NOMO-1 treated with DMSO at 0.1 percent for 48 hours (cell line): ENCODE results near the gene CACNA2D1.
A peak's percentile ranks its signal among the peaks of the same experiment; 100 is the strongest.

Experiments used
- DNase-seq: peaks from one replicate; lab custom pipeline; 2025; ENCODE audit not compliant: unreplicated experiment; lab: John Stamatoyannopoulos, UW

The CACNA2D1 gene

DNA sequence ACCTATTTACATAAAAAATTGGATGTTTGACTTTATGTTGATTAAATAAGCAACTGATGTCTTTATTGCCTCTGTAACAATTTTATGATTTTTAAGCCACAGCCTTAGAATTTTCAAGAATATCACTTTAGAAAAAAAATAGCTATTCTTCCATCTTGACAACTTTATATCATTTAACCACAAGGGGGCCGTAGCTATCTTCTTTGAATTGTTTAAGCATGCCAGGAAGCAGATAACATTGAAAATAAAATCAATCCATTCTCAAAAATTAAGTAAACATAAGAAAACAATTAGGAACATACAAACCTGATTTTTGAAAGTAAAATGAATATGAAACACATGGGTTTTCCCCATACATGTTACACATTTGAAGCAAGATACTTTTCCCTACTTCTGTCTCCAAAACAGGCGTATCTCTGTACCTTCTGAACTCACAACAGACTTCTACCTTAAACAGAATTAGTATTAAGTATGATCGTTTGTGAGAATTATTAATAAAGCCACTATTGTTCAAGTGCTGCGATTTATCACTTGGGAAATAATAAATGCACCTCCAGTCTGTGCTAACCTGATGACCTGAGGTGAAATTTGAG is 209.0 kb downstream of the CACNA2D1 start:
- DNase-seq: peak; percentile 67

DNA sequence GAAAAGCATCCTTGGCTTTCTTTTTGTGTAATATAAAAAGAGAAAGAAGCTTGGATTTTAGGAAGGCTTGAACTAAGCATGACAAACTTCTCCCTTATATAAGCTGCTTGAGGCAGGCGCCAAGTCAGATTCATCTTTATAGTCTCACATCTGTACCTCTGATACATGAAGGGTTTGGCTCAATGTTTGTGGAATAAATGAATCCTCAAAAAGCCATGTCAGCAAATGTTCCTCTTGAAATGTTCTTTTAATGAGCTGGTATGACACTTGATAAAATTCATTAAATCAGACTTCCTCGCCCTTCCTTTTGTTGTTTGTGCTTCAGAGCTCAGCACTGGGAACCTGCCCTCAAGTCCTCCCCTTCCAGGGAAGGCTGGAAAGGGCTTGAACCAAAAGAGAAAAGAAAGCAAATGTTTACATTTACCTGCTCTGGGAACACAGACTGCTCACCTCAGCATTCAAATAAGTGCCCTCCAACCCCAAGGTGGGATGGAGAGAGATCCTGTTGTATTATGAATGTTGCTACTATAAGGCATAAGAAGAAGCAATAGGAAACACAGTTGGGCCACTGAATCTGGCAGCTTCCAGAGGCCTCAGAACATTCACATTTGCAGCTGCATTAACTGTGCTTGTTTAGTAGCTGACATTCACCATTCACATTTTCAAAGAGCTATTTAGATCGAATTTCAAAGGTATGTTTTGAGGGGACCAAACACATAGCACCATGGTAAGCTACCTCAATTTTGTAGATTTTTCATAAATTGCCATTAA is 212.6 kb downstream of the CACNA2D1 start:
- no peak for DNase-seq

GRCh38 chr7:82229164-82229563 is 214.4 kb downstream of the CACNA2D1 start:
- no peak for DNase-seq

- DNase-seq: no peak
These were observed 217.4 kb downstream of the CACNA2D1 start for GRCh38 chr7:82226191-82226590.

GRCh38 chr7:82224529-82224928 is 219.0 kb downstream of the CACNA2D1 start:
- no peak for DNase-seq

GRCh38 chr7:82223580-82223979 is 220.0 kb downstream of the CACNA2D1 start:
- DNase-seq: no peak

DNA sequence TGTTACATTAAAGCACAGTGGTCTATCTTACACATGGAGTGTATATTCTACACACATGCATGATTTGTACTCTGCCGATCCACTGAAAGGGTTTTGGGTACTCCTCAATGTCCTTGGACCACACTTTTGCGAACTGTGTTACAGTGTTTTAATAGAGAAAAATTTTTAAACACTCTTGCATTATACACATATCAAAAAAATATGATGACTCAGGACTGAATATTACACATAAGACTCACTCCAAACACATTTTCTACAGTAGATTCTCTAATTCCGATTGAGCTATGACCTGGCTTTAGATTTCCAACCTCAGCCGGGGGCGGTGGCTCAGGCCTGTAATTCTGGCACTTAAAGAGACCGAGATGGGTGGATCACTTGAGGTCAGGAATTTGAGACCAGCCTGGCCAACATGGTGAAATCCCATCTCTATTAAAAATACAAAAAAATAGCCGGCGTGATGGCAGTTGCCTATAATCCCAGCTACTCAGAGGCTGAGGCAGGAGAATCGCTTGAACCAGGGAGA is 222.4 kb downstream of the CACNA2D1 start:
- DNase-seq: no peak

GRCh38 chr7:82212466-82212865 is 231.1 kb downstream of the CACNA2D1 start:
- no peak for DNase-seq

DNA sequence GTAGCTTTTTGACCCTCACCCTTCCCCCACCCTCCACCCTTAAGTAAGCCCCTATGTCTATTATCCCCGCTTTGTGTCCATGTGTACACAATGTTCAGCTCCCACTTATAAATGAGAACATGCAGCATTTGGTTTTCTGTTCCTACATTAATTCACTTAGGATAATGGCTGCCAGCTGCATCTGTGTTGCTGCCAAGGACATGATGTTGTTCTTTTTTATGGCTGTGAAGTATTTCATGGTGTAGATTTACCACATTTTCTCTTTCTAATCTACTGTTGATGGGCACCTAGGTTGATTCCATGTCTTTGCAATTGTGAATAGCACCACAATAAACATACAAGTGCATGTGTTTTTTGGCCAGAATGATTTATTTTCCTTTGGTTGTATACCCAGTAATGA is 232.2 kb downstream of the CACNA2D1 start:
- no peak for DNase-seq

DNA sequence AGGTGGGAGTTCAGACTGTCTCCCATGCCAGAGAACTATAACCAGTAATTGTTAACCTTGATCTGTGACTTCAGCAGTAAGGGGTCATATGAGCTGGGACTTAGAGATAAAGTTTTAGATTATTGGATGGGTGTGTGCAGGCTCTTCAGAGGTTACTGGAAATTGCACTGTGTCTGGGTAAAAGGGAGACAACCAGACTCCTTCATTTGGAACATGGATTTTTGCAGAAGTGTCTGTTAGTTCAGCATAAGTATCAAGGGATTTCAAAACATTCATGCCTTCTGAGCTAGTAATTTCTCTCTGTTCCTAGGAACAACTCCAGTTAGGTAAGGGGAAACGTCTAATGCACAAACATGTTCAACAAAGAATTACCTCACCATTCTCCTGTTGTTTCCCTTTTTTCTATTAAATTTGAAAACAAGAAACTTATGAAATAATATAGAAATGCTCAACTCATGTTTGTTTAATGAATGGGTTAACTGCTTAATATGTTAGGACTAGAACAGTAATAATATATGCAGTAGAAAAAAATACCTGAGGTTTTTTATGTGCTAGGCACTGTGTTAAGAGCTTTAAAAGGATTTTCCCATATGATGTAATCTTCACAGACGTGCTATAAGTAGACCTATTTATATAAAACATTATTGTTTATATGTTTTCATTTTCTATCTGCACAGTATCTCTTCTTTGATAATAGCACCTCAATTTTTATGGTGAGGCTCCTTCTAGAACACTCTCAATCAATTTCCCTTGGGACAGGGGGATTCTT is 233.0 kb downstream of the CACNA2D1 start:
- no peak for DNase-seq

GRCh38 chr7:82209179-82209747 is 234.3 kb downstream of the CACNA2D1 start:
- DNase-seq: no peak

GRCh38 chr7:82204694-82205093 is 238.9 kb downstream of the CACNA2D1 start:
- no peak for DNase-seq

DNA sequence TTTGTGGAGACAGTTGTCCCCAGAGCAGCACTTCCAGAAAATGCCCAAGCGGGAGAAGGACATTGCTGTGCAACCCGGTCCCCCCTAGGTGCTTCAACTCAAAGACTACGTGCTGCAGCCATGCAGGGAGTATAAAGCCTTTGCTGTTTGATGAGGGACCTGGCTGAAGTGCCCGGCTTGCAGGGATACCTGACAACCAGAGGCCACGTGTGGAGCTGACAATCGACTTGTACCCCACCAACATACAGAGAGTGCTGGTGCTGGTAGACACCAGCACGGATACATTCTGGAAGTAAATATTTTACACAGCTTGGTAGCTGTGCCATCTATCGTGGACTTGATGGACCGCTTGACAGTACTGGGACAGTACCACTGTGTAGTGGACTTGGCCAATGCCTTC is 240.6 kb downstream of the CACNA2D1 start:
- no peak for DNase-seq

- no peak for DNase-seq
These were observed 241.5 kb downstream of the CACNA2D1 start for GRCh38 chr7:82202107-82202506.

GRCh38 chr7:82200601-82201000 is 243.0 kb downstream of the CACNA2D1 start:
- no peak for DNase-seq

GRCh38 chr7:82194016-82194643 is 249.4 kb downstream of the CACNA2D1 start:
- DNase-seq: no peak

DNA sequence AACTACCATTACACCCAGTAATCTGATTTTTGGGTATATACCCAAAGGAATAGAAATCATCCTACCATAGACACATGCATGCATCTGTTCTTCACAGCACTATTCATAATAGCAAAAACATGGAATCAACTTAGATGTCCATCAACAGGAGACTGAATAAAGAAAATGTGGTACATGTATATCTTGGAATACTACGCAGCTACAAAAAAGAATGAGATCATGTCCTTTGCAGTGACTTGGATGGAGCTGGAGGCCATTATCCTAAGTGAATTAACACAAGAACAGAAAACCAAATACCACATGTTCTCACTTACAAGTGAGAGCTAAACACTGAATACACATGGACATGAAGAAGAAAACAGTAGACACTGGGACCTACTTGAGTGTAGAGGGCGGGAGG is 254.9 kb downstream of the CACNA2D1 start:
- DNase-seq: no peak

GRCh38 chr7:82185443-82185842 is 258.1 kb downstream of the CACNA2D1 start:
- no peak for DNase-seq

DNA sequence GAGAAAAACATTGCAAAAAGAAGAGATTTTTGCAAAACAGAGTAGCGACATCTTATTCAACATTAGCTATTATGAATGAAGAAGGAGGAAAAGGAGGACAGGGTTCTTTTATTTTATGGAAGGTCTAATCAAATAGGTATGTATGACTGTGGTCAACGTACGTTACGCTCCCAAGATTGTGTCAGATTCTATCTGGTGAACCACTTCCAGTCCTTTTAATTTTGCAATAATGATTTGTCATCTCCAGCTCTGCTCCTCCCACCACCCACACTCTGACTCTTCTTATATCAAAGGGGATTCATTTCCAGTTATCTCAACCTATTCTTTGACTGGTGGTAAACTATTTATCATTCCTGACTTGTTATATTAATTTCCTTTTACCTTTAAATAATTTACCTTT is 259.9 kb downstream of the CACNA2D1 start:
- DNase-seq: peak; percentile 77

DNA sequence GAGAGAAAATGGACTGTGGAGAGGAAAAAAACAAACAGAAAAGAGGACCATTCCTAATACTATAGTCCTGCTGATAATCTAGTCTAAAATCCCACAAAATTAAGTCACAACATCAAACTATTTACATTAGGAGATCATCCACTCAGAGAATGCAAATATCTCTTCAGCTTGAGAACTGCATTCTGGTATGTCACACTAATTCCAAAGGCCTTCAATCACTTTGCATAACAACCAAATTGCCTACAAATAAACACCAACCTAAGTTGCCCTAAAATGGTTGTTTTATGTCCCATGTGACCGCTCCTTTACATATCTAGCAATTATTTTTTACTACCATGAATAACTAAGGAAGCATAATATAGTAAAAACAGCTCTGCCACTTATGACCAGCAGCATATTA is 264.3 kb downstream of the CACNA2D1 start:
- no peak for DNase-seq

GRCh38 chr7:82175319-82175718 is 268.3 kb downstream of the CACNA2D1 start:
- DNase-seq: no peak
